ENCODE measurements around the gene TADA2B.

- TF ChIP-seq CTCF (conservative IDR thresholded peaks at IDR 0.05; ENCODE audit: low read depth, low read length) (no peak), EZH2 (IDR thresholded peaks at IDR 0.05; ENCODE audit: borderline replicate concordance, low read depth, low read length, poor library complexity, severe bottlenecking) (no peak)
Measured at GRCh38 chr4:7073059-7073458, 29.9 kb downstream of the TADA2B start.
